Keratinocyte (primary cell): ENCODE data around the gene SCEL.

Source experiments
- EZH2 ChIP-seq: IDR thresholded peaks from one replicate; pipeline ENCODE4 v1.6.1; 2012; ENCODE audit warnings: inconsistent platforms, mild to moderate bottlenecking, low read length, moderate library complexity
- TF ChIP-seq, protein P1 (sequence below), 3 experiments: IDR thresholded peaks in 1 of 3; conservative IDR thresholded peaks in 1 of 3; optimal IDR thresholded peaks in 1 of 3; 2 replicates in 2 of 3; 3 replicates in 1 of 3; pipeline versions ENCODE3 to v1.5.1; 2011; ENCODE audit warnings: low read length in 3 of 3, mild to moderate bottlenecking in 3 of 3, moderate library complexity in 2 of 3, control low read depth in 1 of 3, inconsistent platforms in 1 of 3; ENCODE audit not compliant: insufficient read depth in 2 of 3; ENCODE audit errors: extremely low read depth in 1 of 3

DNA sequence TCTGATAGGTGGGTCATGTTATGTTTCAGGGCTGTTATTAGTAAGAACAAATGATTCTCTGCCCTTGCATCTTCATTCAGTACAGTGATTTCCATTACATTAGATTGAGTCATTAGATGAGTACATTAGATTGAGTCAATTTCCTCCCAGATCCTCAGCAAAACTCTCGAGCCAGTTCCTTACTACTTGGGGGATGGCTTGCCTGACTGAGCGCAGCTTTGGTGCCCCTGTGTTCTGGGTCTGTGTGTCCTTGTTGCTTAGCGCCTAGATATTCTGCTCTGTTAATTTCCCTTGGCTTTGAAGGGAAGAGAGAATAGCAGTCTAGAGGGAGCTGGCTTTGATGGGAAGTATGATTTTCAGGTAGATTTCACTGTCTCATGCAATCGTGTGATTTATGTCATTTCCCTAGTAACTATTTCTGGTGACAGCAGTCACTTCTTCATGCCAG, 19.1 kb upstream of the SCEL start:
- TF ChIP-seq, protein P1, sequence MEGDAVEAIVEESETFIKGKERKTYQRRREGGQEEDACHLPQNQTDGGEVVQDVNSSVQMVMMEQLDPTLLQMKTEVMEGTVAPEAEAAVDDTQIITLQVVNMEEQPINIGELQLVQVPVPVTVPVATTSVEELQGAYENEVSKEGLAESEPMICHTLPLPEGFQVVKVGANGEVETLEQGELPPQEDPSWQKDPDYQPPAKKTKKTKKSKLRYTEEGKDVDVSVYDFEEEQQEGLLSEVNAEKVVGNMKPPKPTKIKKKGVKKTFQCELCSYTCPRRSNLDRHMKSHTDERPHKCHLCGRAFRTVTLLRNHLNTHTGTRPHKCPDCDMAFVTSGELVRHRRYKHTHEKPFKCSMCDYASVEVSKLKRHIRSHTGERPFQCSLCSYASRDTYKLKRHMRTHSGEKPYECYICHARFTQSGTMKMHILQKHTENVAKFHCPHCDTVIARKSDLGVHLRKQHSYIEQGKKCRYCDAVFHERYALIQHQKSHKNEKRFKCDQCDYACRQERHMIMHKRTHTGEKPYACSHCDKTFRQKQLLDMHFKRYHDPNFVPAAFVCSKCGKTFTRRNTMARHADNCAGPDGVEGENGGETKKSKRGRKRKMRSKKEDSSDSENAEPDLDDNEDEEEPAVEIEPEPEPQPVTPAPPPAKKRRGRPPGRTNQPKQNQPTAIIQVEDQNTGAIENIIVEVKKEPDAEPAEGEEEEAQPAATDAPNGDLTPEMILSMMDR (optimal IDR thresholded peaks at IDR 0.05 in 1 of 3, IDR thresholded peaks at IDR 0.05 in 1 of 3, conservative IDR thresholded peaks at IDR 0.05 in 1 of 3; ENCODE audit: extremely low read depth in 1 of 3, insufficient read depth in 2 of 3, low read length in 3 of 3): no peak
- no peak for TF ChIP-seq EZH2
